ENCODE results near the gene MYH7. TPM values are rescaled to one million over a fixed set of nuclear protein-coding genes. Genes with fewer than 3 reads are reported as not detected.
"Not testable (repeated sequence)": the region's sequence is repeated elsewhere in the genome, so short reads cannot be mapped to it uniquely, and the experiment has no call there.

The MYH7 gene
- total and polyA plus RNA-seq, 7 experiments from 2014 or later: not detected

- H3K9me3 ChIP-seq (ENCODE audit: control insufficient read depth in 2 of 3, low read length in 3 of 3); ATAC-seq; H3K27ac ChIP-seq (ENCODE audit: low read depth, low read length); H3K27me3 Mint-ChIP-seq; H3K4me3 Mint-ChIP-seq; H3K27me3 ChIP-seq (ENCODE audit: control insufficient read depth in 2 of 2, insufficient read depth in 2 of 2, low read length in 2 of 2); H3K36me3 Mint-ChIP-seq; DNase-seq; H3K4me3 ChIP-seq (ENCODE audit: low read length); H3K9me3 Mint-ChIP-seq; H3K36me3 ChIP-seq (ENCODE audit: control insufficient read depth in 2 of 3, insufficient read depth in 3 of 3, low read length in 3 of 3); H3K4me1 ChIP-seq (ENCODE audit: control insufficient read depth in 2 of 2, insufficient read depth in 2 of 2, low read length in 2 of 2); intact Hi-C loops (cut with micrococcal nuclease); POLR2A ChIA-PET: not testable (repeated sequence)
- Mint-ChIP-seq H3K27ac (peak overlapping the region in 1 of 9 donors; percentile 26), H3K4me1 (peaks cover 0 to 18% (median 0%) of the 10 kb centered on the region in 7 donors)
- CTCF ChIA-PET: interaction anchor here (0.5 kb wide), 1 partner anchor 366 kb away, joined by 3 read pairs; no protein-coding TSS in a partner anchor
Measured at GRCh38 chr14:23425798-23426197, 9.7 kb downstream of the MYH7 start.

GRCh38 chr14:23425169-23425568, 10.3 kb downstream of the MYH7 start:
- Histone ChIP-seq H3K36me3 (ENCODE audit: control insufficient read depth in 2 of 3, insufficient read depth in 3 of 3, low read length in 3 of 3) (no peaks in the 10 kb centered on the region), H3K27me3 (ENCODE audit: control insufficient read depth in 2 of 2, insufficient read depth in 2 of 2, low read length in 2 of 2) (no peaks in the 10 kb centered on the region), H3K9me3 (ENCODE audit: control insufficient read depth in 2 of 3, low read length in 3 of 3) (no peaks in the 10 kb centered on the region), H3K4me1 (ENCODE audit: control insufficient read depth in 2 of 2, insufficient read depth in 2 of 2, low read length in 2 of 2) (no peaks in the 10 kb centered on the region), H3K27ac (ENCODE audit: low read depth, low read length) (no peak overlapping the region), H3K4me3 (ENCODE audit: low read length) (no peak overlapping the region)
- Mint-ChIP-seq H3K9me3 (no peaks in the 10 kb centered on the region), H3K4me3 (no peak overlapping the region), H3K36me3 (no peaks in the 10 kb centered on the region), H3K4me1 (peaks cover 0 to 21% (median 0%) of the 10 kb centered on the region in 7 donors), H3K27ac (peak overlapping the region in 1 of 9 donors; percentile 47), H3K27me3 (peaks cover 0 to 3% (median 2%) of the 10 kb centered on the region in 5 donors)
- intact Hi-C loops (cut with micrococcal nuclease): no loop called here
- DNase-seq (no peak), ATAC-seq (no peak)
- ChIA-PET POLR2A (no interaction called here), CTCF (no interaction called here)

GRCh38 chr14:23423657-23424056, 11.8 kb downstream of the MYH7 start:
- Mint-ChIP-seq H3K4me1 (peaks cover 0 to 23% (median 0%) of the 10 kb centered on the region in 7 donors), H3K27me3 (peaks cover 0 to 8% (median 0%) of the 10 kb centered on the region in 5 donors), H3K9me3 (no peaks in the 10 kb centered on the region), H3K4me3 (no peak overlapping the region), H3K36me3 (no peaks in the 10 kb centered on the region), H3K27ac (no peak overlapping the region)
- ChIA-PET POLR2A (no interaction called here), CTCF (no interaction called here)
- Histone ChIP-seq H3K27ac (ENCODE audit: low read depth, low read length) (no peak overlapping the region), H3K4me3 (ENCODE audit: low read length) (no peak overlapping the region), H3K27me3 (ENCODE audit: control insufficient read depth in 2 of 2, insufficient read depth in 2 of 2, low read length in 2 of 2) (no peaks in the 10 kb centered on the region), H3K36me3 (ENCODE audit: control insufficient read depth in 2 of 3, insufficient read depth in 3 of 3, low read length in 3 of 3) (no peaks in the 10 kb centered on the region), H3K4me1 (ENCODE audit: control insufficient read depth in 2 of 2, insufficient read depth in 2 of 2, low read length in 2 of 2) (no peaks in the 10 kb centered on the region), H3K9me3 (ENCODE audit: control insufficient read depth in 2 of 3, low read length in 3 of 3) (no peaks in the 10 kb centered on the region)
- ATAC-seq: no peak
- DNase-seq: no peak
- intact Hi-C loops (cut with micrococcal nuclease): no loop called here

GRCh38 chr14:23421594-23421993, 13.9 kb downstream of the MYH7 start:
- Histone ChIP-seq H3K4me3 (ENCODE audit: low read length) (no peak overlapping the region), H3K4me1 (ENCODE audit: control insufficient read depth in 2 of 2, insufficient read depth in 2 of 2, low read length in 2 of 2) (no peaks in the 10 kb centered on the region), H3K27me3 (ENCODE audit: control insufficient read depth in 2 of 2, insufficient read depth in 2 of 2, low read length in 2 of 2) (no peaks in the 10 kb centered on the region), H3K27ac (ENCODE audit: low read depth, low read length) (no peak overlapping the region), H3K36me3 (ENCODE audit: control insufficient read depth in 2 of 3, insufficient read depth in 3 of 3, low read length in 3 of 3) (no peaks in the 10 kb centered on the region), H3K9me3 (ENCODE audit: control insufficient read depth in 2 of 3, low read length in 3 of 3) (no peaks in the 10 kb centered on the region)
- CTCF ChIA-PET: no interaction called here
- POLR2A ChIA-PET: no interaction called here
- Mint-ChIP-seq H3K4me3 (peak overlapping the region in 1 of 10 donors; percentile 26), H3K4me1 (peaks cover 0 to 23% (median 0%) of the 10 kb centered on the region in 7 donors), H3K27ac (peak overlapping the region in 2 of 9 donors; percentile 18 to 84), H3K36me3 (no peaks in the 10 kb centered on the region), H3K27me3 (peaks cover 0 to 8% (median 0%) of the 10 kb centered on the region in 5 donors), H3K9me3 (no peaks in the 10 kb centered on the region)
- DNase-seq (no peak), ATAC-seq (no peak)
- intact Hi-C loops (cut with micrococcal nuclease): no loop called here

- POLR2A ChIA-PET; ATAC-seq; H3K27me3 ChIP-seq (ENCODE audit: control insufficient read depth in 2 of 2, insufficient read depth in 2 of 2, low read length in 2 of 2); DNase-seq; H3K4me3 Mint-ChIP-seq; H3K4me1 ChIP-seq (ENCODE audit: control insufficient read depth in 2 of 2, insufficient read depth in 2 of 2, low read length in 2 of 2); intact Hi-C loops (cut with micrococcal nuclease); CTCF ChIA-PET; H3K27ac ChIP-seq (ENCODE audit: low read depth, low read length); H3K4me3 ChIP-seq (ENCODE audit: low read length); H3K9me3 Mint-ChIP-seq; H3K36me3 ChIP-seq (ENCODE audit: control insufficient read depth in 2 of 3, insufficient read depth in 3 of 3, low read length in 3 of 3); H3K9me3 ChIP-seq (ENCODE audit: control insufficient read depth in 2 of 3, low read length in 3 of 3); H3K36me3 Mint-ChIP-seq: not testable (repeated sequence)
- H3K4me1 Mint-ChIP-seq: peaks cover 0 to 23% (median 0%) of the 10 kb centered on the region in 7 donors
- peaks cover 0 to 13% (median 0%) of the 10 kb centered on the region in 5 donors for H3K27me3 Mint-ChIP-seq
- peak overlapping the region in 1 of 9 donors; percentile 39 for H3K27ac Mint-ChIP-seq
Measured at GRCh38 chr14:23419646-23420045, 15.8 kb downstream of the MYH7 start.

GRCh38 chr14:23418021-23418420, 17.4 kb downstream of the MYH7 start:
- intact Hi-C loops (cut with micrococcal nuclease): no loop called here
- no peaks in the 10 kb centered on the region for H3K9me3 ChIP-seq (ENCODE audit: control insufficient read depth in 2 of 3, low read length in 3 of 3)
- POLR2A ChIA-PET: no interaction called here
- ATAC-seq (no peak), DNase-seq (no peak)
- Mint-ChIP-seq H3K27me3 (peaks cover 0 to 9% (median 0%) of the 10 kb centered on the region in 5 donors), H3K36me3 (no peaks in the 10 kb centered on the region), H3K4me3 (no peak overlapping the region), H3K9me3 (no peaks in the 10 kb centered on the region), H3K4me1 (peaks cover 0 to 19% (median 0%) of the 10 kb centered on the region in 7 donors), H3K27ac (no peak overlapping the region)
- H3K27ac ChIP-seq (ENCODE audit: low read depth, low read length): no peak overlapping the region
- CTCF ChIA-PET: no interaction called here
- H3K4me3 ChIP-seq (ENCODE audit: low read length): no peak overlapping the region
- H3K4me1 ChIP-seq (ENCODE audit: control insufficient read depth in 2 of 2, insufficient read depth in 2 of 2, low read length in 2 of 2): no peaks in the 10 kb centered on the region
- no peaks in the 10 kb centered on the region for H3K36me3 ChIP-seq (ENCODE audit: control insufficient read depth in 2 of 3, insufficient read depth in 3 of 3, low read length in 3 of 3)
- no peaks in the 10 kb centered on the region for H3K27me3 ChIP-seq (ENCODE audit: control insufficient read depth in 2 of 2, insufficient read depth in 2 of 2, low read length in 2 of 2)

- intact Hi-C loops (cut with micrococcal nuclease); H3K9me3 ChIP-seq (ENCODE audit: control insufficient read depth in 2 of 3, low read length in 3 of 3); H3K27ac ChIP-seq (ENCODE audit: low read depth, low read length); ATAC-seq; H3K4me3 Mint-ChIP-seq; DNase-seq; H3K9me3 Mint-ChIP-seq; H3K27me3 Mint-ChIP-seq; H3K4me3 ChIP-seq (ENCODE audit: low read length); H3K4me1 ChIP-seq (ENCODE audit: control insufficient read depth in 2 of 2, insufficient read depth in 2 of 2, low read length in 2 of 2); H3K27ac Mint-ChIP-seq; H3K27me3 ChIP-seq (ENCODE audit: control insufficient read depth in 2 of 2, insufficient read depth in 2 of 2, low read length in 2 of 2); H3K36me3 Mint-ChIP-seq; H3K36me3 ChIP-seq (ENCODE audit: control insufficient read depth in 2 of 3, insufficient read depth in 3 of 3, low read length in 3 of 3); CTCF ChIA-PET: not testable (repeated sequence)
- POLR2A ChIA-PET: interaction anchor here (0.6 kb wide), 1 partner anchor 25 kb away, joined by 5 read pairs; no protein-coding TSS in a partner anchor
- H3K4me1 Mint-ChIP-seq: peaks cover 0 to 19% (median 0%) of the 10 kb centered on the region in 7 donors
Measured at GRCh38 chr14:23417269-23417668, 18.2 kb downstream of the MYH7 start.

Data from naive thymus-derived CD4-positive, alpha-beta T cell (primary cell).